ENCODE data around the gene PGLYRP3.
A peak's percentile ranks its signal among the peaks of the same experiment; 100 is the strongest.

The PGLYRP3 gene

DNA sequence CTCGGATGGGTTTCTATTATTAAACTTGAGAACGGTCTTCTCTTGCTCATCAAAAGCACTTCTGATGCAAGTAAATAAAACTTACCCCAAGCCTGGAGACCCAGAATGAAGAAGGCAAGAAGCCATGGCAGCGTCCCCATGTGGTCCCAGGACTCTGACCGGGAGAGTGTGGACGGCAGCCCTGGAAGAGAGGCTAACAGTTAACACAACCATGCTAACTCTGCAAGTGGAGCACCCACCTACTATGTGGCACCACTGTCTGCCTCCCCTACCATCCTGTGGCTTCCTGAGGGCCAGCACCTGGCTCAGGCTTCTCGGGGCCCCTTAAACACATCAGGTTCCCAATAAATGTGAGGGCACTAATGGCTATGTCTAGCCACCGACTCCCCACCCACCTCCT is 2.2 kb downstream of the PGLYRP3 start:
- no peak for DNase-seq

DNA sequence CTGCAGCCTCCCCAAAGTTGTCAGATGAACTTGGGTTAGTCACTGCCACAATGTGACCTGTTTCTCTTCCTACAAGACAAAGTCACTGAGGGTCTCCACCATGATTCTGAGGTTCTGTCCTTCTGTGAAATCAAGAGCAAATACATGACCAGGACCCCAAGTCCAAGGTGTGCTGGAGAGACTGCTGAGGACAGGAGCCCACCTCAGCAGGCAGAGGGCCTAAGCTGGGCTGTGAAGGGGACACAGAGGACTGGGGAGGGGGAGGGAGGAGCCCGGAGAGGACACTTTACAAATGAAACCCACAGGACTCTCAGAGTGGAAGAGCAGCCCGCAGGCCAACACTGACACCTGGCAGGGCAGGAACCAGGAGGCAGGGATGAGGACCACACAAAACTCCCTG is 3.3 kb downstream of the PGLYRP3 start:
- no peak for DNase-seq

DNA sequence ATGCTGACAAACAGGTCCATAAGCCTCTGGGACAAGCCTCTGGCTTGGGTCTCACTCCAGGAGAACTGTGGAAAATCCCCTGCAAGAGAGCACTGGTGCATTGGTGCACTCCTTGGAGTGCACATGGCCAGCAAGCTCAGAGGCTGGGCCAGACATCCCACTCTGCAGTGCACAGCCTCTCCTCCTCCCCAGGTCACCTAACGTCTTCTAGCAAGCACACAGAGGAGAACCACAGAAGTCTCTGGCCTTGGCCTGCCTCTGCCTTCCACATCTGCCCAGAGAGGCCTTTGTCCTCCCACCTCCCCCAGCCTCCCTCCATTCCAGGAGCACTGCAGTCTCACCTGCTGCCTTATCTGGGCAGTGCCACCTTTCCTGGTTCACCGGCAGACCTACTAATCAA is 4.2 kb downstream of the PGLYRP3 start:
- DNase-seq: no peak

DNA sequence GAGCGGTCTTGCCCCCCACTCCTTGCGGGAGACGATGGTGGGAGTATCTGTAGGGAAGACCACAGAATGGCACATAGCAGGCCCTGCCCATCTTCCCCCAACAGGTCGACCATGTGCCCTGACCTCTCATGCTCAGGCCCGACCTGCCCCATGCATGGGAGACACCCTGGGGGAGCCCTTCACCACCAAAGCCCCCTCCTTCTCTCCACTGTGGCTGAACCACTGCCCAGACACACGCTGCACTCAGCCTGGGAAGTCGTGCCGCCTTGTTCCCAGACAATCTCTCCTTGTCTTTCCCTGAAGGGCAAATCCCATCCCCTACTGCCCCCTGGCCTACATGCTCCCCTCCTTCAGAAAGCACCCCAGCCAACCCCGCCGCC is 5.5 kb downstream of the PGLYRP3 start:
- no peak for DNase-seq

DNA sequence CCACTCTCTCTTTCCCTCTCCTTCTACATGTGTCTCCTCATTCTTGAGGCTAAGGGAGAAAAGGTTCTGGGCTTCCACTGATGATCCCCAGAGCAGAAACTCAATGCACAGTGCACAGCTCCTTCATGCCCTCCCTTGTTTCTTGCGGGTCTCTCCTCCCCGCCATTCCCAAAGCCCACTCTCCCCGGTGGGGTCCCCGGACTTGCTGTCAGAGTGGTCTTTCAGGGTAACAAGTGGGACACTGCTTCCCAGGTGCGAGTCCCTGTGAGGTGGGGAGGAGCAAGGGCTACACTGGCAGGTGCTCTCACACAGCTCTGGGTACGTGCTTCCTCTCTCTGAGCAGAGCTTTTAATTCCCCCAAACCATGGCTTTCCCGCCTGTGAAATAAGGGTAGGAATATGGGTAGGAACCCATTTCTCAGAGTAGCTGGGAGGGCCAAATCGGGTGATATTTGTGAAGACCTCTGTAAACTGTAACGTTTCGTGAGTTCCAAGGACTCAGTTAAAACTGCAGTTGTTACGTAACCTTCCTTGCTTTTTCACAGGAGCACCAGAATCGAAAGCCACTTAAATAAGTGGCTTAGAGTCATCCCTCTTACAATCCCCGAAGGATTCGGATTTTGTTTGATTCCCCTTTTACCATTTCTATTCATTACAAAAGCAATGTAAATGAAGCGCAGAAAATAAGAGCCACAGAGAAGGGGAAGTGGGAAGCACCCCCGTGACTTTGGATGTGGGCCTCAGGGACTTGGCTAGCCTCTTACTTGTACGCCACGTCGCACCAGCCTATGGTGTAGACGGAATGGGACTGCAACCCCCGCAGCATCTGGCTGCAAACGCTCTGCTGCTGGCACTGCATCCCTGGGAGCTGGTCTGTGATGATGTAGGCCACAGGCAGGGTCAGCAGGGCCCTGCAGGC is 6.2 kb downstream of the PGLYRP3 start:
- DNase-seq: no peak

DNA sequence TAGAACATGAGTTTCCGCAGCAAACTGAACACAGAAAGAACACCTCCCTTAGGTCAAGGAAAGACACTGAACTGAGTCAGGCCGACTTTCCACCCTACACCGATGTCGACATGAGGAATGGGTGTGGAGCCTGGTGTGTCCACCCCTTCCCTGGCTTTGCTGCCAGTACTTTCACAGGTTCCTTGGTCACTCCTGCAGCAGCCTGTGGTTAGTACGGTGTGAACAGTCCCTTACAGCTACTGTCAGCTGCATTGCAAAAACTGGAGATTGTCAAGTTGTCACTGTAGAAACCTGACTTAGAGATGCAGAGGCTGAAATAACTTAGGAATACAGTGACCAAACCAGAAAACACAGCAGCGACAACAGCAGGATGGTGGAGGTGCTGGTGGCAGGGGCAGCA is 7.1 kb downstream of the PGLYRP3 start:
- no peak for DNase-seq

DNA sequence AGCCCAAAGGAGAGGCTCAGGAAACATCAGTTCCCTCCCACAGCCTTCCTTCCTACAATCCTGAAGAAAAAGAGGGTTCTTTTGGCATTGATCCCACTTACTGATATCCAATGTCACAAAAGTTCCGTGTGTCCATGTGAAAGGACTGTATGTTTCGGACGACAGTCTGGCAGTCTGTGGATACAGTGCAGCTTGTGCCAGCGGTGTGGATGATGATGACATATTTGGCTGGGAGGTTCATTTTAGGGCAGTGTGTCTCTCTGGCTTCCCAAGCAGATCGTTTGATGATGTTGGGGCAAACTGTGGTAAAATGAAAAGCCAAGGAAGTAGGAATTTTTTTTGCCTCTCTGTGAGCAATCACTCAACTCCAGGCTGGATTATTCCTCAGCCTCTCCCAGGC is 10.4 kb downstream of the PGLYRP3 start:
- no peak for DNase-seq

DNA sequence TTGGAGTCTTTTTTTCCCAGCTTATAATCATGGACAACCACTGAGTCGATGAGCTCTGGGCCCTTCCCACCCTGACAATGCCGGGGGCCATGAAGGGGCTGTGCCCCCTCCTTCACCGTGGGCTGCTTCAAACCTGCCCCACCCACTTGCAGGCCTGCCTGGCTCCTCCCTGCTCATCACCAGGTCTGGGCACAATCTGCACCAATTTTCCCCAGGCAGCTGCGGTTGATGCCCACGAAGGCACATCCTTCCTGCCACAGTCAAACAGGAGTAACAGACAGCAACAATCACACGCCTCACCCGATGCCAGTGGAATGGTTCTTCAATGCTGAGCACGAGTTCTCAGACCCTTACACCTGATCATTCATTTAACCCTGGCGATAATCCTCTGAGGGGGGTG is 18.9 kb downstream of the PGLYRP3 start:
- DNase-seq: no peak

DNA sequence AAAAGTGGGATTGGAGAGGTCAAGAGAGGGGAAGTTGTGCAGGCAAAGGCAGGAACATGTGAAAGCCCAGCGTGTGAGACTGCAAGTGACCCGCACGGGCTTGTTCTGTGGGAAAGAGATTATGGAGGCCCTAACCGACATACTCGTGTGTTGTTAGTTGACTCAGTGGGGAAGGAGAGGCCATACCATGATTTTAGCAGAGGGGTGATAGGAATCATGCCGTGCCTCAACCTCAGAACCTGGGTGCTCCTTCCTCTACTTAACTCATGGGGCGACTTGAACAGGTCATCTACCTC is 19.3 kb downstream of the PGLYRP3 start:
- no peak for DNase-seq

DNA sequence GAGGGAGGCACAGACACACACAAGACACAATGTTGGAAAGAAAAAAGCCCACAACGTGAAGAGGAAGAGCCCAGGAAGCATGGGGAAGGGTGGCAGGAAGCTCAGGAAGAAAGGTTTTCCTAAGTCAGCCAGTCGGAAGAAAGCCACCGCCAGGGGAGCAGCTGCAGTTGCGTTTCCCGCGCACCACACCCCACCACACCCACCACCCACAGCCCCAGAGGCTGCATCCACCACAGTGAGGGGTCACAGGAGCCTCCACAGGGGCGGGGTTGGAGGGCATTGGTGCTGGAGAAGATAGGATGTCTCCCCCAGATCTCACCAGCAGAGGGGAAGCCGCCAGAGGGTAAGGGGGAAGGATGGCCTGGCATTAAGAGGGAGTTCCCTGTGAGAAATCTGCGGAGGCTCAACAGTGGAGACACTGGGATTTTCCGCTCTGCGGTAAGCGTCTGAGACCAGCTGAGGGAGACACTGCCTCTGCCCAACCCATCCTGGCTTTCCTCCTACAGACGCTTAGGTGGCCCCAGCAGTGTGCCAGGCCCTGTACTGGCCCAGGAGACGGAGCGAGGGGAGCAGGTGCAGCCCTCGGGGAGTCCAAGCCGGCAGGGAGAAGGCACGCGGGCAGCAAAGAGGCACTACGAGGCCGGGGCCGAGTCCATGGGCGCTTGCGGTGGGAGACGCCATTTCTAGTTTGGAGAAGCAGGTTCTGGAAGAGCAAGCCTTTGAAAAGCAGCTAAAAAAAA is 19.8 kb downstream of the PGLYRP3 start:
- no peak for DNase-seq

DNA sequence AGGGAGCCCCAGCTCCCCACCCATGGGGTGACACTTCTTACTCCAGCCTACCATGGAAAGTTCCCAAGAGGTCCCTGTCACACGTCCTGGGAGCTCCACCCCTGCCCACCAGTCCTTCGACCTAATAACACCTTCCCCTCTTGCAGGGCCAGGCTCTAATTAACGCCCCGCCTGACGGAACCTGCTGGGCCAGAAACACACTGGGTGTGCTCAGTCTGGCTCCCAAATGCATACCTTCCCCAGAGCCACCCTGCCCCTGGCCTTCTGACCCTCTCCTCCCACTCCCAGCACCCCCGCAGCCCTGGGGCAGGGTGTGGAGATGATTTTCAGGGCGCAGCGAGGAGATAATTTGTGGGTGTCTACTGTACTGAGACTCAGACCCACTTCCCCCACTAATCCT is 20.6 kb downstream of the PGLYRP3 start:
- DNase-seq: no peak

DNA sequence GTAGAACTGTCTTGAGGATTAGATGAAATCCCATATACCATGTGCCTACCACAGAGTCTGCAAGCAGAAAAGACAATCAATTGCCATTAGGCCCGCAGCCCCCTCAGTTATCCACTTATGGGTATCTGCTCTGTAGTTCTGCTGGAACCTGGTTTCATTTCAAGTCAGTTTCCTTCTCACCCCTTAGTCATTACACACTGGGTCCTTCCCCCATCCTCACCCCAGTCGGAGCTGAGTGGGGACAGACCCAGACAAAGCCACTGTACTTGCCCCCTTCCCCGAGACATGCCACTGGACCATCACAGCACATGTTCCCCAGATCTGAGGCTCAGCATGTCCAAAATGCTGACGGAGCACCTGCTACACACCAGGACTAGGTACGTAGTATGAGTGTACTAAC is 21.2 kb downstream of the PGLYRP3 start:
- DNase-seq: no peak

DNA sequence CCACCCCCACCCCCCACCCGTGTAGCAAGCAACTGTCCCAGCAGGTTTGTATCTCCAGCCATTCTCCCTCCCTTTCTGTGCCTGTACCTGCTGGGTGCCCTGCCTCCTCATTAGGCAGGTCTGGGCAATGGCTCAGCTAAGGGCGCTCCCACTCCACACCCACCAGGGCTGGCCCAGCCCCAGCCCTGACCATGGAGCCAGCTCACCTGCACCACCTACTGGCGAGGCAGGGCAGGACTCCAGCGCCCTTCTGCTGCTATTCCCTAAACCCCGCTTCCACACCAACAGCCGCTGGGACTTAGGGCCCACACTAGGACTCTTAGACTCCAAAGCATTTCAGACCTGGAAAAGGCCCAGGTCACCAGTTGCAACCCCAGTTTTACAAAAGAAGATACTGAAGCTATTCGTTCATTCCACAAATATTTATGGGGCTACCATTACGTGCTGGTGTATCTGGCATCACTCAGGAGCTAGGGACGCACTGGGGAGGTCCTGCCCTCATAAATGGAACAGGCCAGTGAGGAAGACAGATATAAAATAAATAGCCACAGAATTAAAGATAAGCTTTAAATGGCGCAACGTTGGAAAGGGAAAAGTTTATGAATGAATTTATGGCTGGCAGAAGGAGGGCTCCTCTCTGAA is 24.0 kb downstream of the PGLYRP3 start:
- DNase-seq: no peak

DNA sequence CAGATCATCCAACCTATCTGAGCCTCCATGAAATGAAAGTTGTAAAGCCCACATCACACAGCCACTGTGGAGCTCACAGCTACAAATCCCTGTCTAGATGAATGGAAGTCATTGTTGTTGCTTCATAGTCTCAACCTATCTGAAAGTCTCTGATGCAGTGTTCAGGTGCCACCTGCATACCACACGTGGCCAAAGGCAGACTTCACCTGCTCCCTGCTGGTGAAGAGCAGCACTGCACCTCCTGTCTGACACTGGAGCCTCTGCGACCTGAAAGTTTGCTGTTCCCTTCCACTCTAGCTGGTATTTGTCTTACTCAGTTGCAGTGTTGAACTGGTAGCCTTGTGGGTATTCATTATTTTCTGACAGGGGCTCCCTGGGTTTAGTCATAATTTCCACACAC is 34.9 kb downstream of the PGLYRP3 start:
- peak; percentile 79 for DNase-seq

DNA sequence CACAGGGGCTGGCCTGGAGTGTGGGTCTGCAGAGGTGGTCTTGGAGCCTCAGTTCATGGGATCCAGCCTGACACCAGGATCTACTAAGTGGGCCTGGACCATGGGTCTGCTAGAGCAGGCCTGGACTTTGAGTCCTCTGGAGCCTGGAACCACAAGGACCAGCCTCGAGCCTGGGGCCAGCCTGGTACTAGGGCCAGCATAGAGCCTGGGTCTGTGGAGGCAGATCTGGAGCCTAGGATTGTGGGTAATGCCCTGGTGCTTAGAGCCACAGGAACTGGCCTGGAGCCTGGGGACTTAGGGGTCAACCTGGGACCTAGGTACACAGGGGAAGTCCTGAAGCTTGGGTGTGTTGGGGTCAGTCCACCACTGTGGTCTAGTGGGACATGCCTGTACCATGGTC is 40.6 kb downstream of the PGLYRP3 start:
- DNase-seq: no peak

DNA sequence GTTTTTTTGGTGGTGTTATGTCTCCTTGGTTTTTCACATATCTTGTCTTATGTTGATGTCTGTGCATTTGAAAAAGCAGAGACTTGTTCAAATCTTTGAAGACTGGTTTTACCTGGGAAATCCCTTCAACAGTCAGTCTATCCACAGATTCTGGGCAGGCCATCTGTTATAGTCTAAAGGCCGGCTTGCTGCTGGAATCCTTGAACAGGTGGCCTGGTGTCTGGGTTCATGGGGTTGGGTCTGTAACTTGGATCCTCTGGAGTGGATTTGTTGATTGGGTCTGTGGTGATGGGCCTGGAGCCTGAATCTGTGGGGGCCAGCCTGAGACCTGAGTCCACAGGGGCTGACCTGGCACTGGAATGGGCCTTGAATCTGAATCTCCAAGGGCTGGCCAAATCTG is 41.0 kb downstream of the PGLYRP3 start:
- no peak for DNase-seq

DNA sequence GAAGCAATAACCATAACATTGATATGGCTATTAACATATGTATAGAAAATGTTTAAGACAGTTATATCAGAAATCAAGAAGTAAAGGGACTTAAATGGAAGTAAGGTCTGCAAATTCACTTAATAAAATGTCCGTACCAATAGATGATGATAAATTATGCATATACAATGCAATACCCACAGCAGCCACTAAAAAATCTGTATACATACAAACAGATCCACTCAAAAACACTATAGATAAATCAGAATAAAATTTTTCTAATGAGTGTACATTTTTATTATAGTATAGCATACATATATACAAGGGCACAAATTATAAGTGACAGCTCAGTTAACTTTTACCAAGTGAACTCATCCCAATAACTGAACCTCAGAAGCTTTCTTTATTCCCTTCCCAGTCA is 47.3 kb downstream of the PGLYRP3 start:
- no peak for DNase-seq

DNA sequence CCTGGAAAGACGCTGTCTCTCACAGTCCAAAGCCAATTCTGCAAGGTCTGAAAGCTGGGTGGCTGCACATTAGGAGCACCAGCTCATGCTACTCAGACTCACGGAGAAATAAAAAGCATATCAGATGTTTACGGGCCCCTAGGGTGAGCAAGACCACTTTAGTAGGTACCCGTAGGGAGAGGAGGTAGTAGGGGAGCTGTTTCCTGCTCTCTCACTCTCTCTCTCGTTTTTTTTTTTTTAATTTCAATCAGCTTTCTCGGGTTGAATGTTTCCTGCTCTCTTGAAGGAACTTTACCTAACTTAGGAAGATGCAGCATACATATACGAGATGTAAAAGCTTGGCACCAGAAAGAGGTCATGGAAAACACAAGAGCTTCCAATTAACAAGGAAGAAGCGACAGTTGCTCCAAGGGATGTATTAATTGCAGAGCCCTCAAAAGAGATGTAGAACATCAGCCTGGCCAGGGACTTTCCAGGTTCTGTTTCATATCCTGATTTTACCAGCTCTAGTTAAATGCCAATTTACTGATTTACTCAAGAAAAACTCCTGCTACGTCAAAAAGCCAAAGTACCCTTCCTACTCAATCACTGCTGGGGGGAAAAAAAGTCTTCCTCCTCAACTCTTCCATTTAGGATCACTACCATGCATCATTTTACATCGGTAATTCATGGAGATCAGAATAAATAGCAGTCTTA is 50.1 kb downstream of the PGLYRP3 start:
- DNase-seq: no peak

DNA sequence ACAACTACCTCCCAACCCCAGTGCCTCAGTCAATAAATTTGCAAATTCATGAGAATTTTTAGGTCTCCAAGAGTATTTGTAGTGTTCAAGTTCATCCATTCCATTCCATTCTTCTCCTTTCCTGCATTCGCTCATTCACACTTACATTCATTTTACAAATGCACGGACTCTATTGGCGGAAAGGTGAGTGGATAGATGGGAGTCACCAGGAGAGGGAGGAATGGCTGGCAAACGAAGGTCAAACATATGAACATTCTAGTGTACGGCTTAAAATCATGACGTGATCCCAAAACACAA is 50.7 kb downstream of the PGLYRP3 start:
- DNase-seq: no peak

DNA sequence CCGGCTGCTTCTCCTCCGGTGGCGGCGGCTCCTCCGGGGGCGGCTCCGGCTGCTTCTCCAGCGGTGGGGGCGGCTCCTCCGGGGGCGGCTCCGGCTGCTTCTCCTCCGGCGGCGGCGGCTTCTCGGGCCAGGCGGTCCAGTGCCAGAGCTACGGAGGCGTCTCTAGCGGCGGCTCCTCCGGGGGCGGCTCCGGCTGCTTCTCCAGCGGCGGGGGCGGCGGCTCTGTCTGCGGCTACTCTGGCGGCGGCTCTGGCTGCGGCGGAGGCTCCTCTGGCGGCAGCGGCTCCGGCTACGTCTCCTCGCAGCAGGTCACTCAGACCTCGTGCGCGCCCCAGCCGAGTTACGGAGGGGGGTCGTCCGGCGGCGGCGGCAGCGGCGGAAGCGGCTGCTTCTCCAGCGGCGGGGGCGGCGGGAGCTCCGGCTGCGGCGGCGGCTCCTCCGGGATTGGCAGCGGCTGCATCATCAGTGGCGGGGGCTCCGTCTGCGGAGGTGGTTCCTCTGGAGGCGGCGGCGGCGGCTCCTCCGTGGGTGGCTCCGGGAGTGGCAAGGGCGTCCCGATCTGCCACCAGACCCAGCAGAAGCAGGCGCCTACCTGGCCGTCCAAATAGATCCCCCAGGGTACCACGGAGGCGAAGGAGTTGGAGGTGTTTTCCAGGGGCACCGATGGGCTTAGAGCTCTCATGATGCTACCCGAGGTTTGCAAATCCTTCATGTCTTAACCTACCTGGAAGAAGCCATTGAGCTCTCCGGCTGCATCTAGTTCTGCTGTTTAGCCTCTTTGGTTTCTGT is 51.3 kb downstream of the PGLYRP3 start:
- DNase-seq: peak; percentile 73

DNA sequence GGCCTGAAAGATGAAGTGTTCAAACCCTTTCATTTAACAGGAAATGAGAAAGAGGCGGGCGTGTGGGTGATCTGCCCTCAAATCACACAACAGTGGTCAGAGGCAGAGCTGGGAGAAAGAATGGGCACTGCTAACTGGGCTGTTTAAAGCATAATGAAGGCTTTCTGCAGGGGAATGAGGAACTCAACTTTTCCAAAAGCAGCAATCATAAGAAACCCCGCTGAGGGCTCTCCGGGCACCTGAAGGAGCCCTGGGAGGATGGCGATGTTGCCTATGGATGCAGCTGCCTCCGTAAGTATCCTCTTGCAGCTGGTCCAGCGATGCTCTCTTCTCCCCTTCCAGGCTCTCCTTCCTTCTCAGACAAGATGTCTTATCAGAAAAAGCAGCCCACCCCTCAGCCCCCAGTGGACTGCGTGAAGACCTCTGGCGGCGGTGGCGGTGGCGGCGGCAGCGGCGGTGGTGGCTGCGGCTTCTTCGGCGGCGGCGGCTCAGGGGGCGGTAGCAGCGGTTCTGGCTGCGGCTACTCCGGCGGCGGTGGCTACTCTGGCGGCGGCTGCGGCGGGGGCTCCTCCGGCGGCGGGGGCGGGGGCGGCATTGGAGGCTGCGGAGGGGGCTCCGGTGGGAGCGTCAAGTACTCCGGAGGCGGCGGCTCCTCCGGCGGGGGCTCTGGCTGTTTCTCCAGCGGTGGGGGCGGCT is 52.0 kb downstream of the PGLYRP3 start:
- DNase-seq: peak; percentile 66

DNA sequence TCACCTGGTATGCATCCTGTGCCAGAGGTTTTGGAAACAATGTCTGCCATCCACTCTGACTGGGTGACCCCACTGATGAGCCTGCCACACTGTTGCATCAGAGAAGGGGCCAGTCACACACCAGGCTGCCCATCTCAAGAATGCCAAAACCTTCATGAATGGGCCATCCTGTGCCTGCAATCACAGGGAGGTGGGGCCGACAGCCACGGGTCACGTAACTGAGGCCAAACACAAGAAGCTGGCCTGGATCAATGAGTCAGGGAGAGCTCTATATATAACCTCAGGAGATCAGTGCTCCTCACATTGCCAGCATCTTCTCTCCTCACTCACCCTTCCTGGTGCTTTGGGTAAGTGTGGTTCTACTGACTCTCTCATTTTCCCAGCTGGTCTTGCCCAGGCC is 53.4 kb downstream of the PGLYRP3 start, which contains the start of gene LORICRIN:
Gene LORICRIN, plus strand, starts transcription at position 301 of the 400 bp plus-strand sequence. CDS start 1,263 bp downstream, outside the sequence.
- no peak for DNase-seq

Data from activated effector memory CD4-positive, alpha-beta T cell treated with anti-CD3 and anti-CD28 coated beads, Interleukin-2, amount 50 U/mL, for 16 hours (primary cell).